K562 (cell line): Measurements from ENCODE around the gene MFAP2. TPM values are rescaled to one million over a fixed set of nuclear protein-coding genes. Genes with fewer than 3 reads are reported as not detected.
A peak's percentile ranks its signal among the peaks of the same experiment; 100 is the strongest.

Source experiments
- ATAC-seq: fragments of 200-7000 bp; cut with Tn5 transposase; 3 replicates; pipeline ENCODE4 v1.9.1; 2020; ENCODE audit warnings: moderate library complexity
- BruUV-seq: library from RNA; stranded (reverse); fragments of 400-500 nt; replicated peaks from 2 replicates; lab custom pipeline; 2021; lab: Mats Ljungman, UMichigan
- CTCF ChIA-PET: fragments of 300-600 bp; formaldehyde crosslinking; extraction: SDS; loops from one replicate; lab custom pipeline; 2021; ENCODE audit warnings: low intra/inter-chr PET ratio; lab: Yijun Ruan, JAX
- POLR2A ChIA-PET: fragments of 300-600, 350-650 bp; sonication (Branson Sonifier 250); formaldehyde crosslinking; extraction: SDS; loops from one replicate; lab custom pipeline; 2021; ENCODE audit warnings: antibody characterized with exemption, inconsistent platforms; lab: Yijun Ruan, JAX
- DNase-seq, 4 experiments: peaks; one replicate each; pipeline versions ENCODE4 v3.0.0 to v3.0.0-alpha.2; 2011 to 2018; ENCODE audit warnings: low spot score in 3 of 4, mixed read lengths in 3 of 4; ENCODE audit errors: extremely low read depth in 1 of 4
- FAIRE-seq: peaks from 2 replicates; lab custom pipeline; 2011; peaks lifted over from hg19 to GRCh38; lab: Jason Lieb, UNC
- H2AFZ ChIP-seq: 2 replicates; pipeline ENCODE4 v1.6.0; 2011; ENCODE audit warnings: low read depth, low read length, control low read depth, inconsistent platforms
- H3K27ac ChIP-seq: fragments of 200-600 bp; 3 replicates; pipeline ENCODE4 v1.8.0; 2011; ENCODE audit warnings: low read depth, mild to moderate bottlenecking, control low read depth, inconsistent platforms, low read length, moderate library complexity, mixed read lengths; ENCODE audit errors: extremely low read depth
- H3K27me3 ChIP-seq, 2 experiments: fragments of 300-600 bp in 1 of 2; 2 replicates in 1 of 2; 3 replicates in 1 of 2; pipeline versions ENCODE4 v1.6.0 to v1.8.0; 2011; ENCODE audit warnings: inconsistent platforms in 2 of 2, low read length in 2 of 2, mild to moderate bottlenecking in 1 of 2, mixed read lengths in 1 of 2, moderate library complexity in 1 of 2; ENCODE audit not compliant: control insufficient read depth in 2 of 2, insufficient read depth in 2 of 2
- H3K36me3 ChIP-seq: fragments of 300-600 bp; 3 replicates; pipeline ENCODE4 v1.8.0; 2011; ENCODE audit warnings: mild to moderate bottlenecking, low read length, inconsistent platforms; ENCODE audit not compliant: control insufficient read depth, insufficient read depth
- H3K4me1 ChIP-seq, 2 experiments: fragments of 200-600 bp in 1 of 2; replicated peaks in 1 of 2; 2 replicates in 1 of 2; 3 replicates in 1 of 2; pipeline versions ENCODE4 v1.5.1 to v1.8.0; 2011; ENCODE audit warnings: inconsistent platforms in 2 of 2, low read length in 2 of 2, mild to moderate bottlenecking in 1 of 2, mixed read lengths in 1 of 2, moderate library complexity in 1 of 2; ENCODE audit not compliant: control insufficient read depth in 2 of 2, insufficient read depth in 2 of 2
- H3K4me2 ChIP-seq: 2 replicates; pipeline ENCODE4 v1.6.1; 2011; ENCODE audit warnings: low read length, control low read depth, inconsistent platforms, mixed read lengths; ENCODE audit not compliant: insufficient read depth
- H3K4me3 ChIP-seq: fragments of 200-600 bp; sonication (generic), shearing (Covaris generic); 2 replicates; pipeline ENCODE4 v1.5.1; 2016; ENCODE audit warnings: control low read depth, inconsistent platforms
- H3K79me2 ChIP-seq: fragments of 200-600 bp; 3 replicates; pipeline ENCODE4 v1.8.0; 2011; ENCODE audit warnings: low read length, inconsistent platforms; ENCODE audit not compliant: control insufficient read depth, insufficient read depth
- H3K9ac ChIP-seq, 2 experiments: 2 replicates each; pipeline versions ENCODE4 v1.6.0 to v1.6.1; 2011; ENCODE audit warnings: low read depth in 2 of 2, low read length in 2 of 2, control low read depth in 1 of 2, inconsistent platforms in 1 of 2, mild to moderate bottlenecking in 1 of 2, mixed read lengths in 1 of 2; ENCODE audit not compliant: insufficient read depth in 1 of 2
- H3K9me1 ChIP-seq: one replicate; pipeline ENCODE4 v1.6.0; 2011; ENCODE audit warnings: inconsistent platforms, mild to moderate bottlenecking, low read length, moderate library complexity; ENCODE audit not compliant: control insufficient read depth, insufficient read depth
- H3K9me3 ChIP-seq: replicated peaks from 2 replicates; pipeline ENCODE4 v1.5.1; 2011; ENCODE audit warnings: low read depth, low read length, inconsistent platforms; ENCODE audit not compliant: control insufficient read depth, insufficient read depth
- H4K20me1 ChIP-seq: replicated peaks from 2 replicates; pipeline ENCODE4 v1.6.1; 2011; ENCODE audit warnings: low read length, inconsistent platforms, mixed read lengths; ENCODE audit not compliant: control insufficient read depth, insufficient read depth
- BCOR ChIP-seq: fragments of 450-650 bp; IDR thresholded peaks from 2 replicates; pipeline ENCODE4 v1.6.1; 2016
- FOXM1 ChIP-seq, 2 experiments: fragments of 450-650 bp in 1 of 2; sonication (generic) in 1 of 2; formaldehyde crosslinking in 1 of 2; IDR thresholded peaks; 2 replicates each; pipeline versions ENCODE4 v1.6.1 to v1.9.0; 2017 to 2022; ENCODE audit warnings: low read depth in 2 of 2, mild to moderate bottlenecking in 2 of 2, missing genetic modification reagents in 1 of 2, moderate library complexity in 1 of 2
- OTX1 ChIP-seq: fragments of 450-650 bp; formaldehyde crosslinking; IDR thresholded peaks from 2 replicates; pipeline ENCODE4 v1.4.0; 2022; ENCODE audit warnings: mild to moderate bottlenecking
- RBBP5 ChIP-seq: fragments of 200-600 bp; sonication (generic); IDR thresholded peaks from 2 replicates; pipeline ENCODE4 v1.6.1; 2012; ENCODE audit warnings: borderline replicate concordance, mild to moderate bottlenecking, low read length, control low read depth, inconsistent platforms; ENCODE audit not compliant: insufficient read depth, poor library complexity, severe bottlenecking
- SIN3B ChIP-seq: fragments of 450-650 bp; IDR thresholded peaks from 2 replicates; pipeline ENCODE4 v1.6.1; 2017; ENCODE audit warnings: low read depth, mild to moderate bottlenecking, moderate library complexity
- ZBTB33 ChIP-seq: sonication (generic); formaldehyde crosslinking; IDR thresholded peaks from 2 replicates; pipeline ENCODE4 v1.8.1; 2023; ENCODE audit warnings: mild to moderate bottlenecking, missing genetic modification reagents
- ZBTB7A ChIP-seq: IDR thresholded peaks from 2 replicates; pipeline ENCODE4 v1.6.1; 2011; ENCODE audit warnings: low read depth, mild to moderate bottlenecking, low read length, moderate library complexity, borderline replicate concordance; ENCODE audit not compliant: control insufficient read depth
- ZFP36 ChIP-seq: fragments of 150-350 bp; IDR thresholded peaks from 2 replicates; pipeline ENCODE4 v1.6.1; 2018; ENCODE audit warnings: low read length, low read depth; ENCODE audit not compliant: partially characterized antibody
- WGBS: fragments of 100-300 bp; shearing (Covaris generic); methylation state at CpG from one replicate; pipeline ENCODE4 v1.1.6; 2016; ENCODE audit warnings: low coverage, mixed read lengths; ENCODE audit not compliant: insufficient coverage; ENCODE audit errors: missing lambda C conversion rate; 5-methylcytosine and 5-hydroxymethylcytosine counted together
- in situ Hi-C: fragments of 300-500 bp; cut with MboI; formaldehyde crosslinking; loops from 4 replicates; pipeline ENCODE4 v1.15.0; 2018; ENCODE audit warnings: inconsistent platforms, mixed read lengths
- intact Hi-C: fragments of 100-400 bp; cut with micrococcal nuclease; formaldehyde crosslinking; loops from 2 replicates; pipeline ENCODE4 v1.14.2; 2022
- polyA plus RNA-seq, 8 experiments: library from polyadenylated mRNA; depleted of rRNA in 4 of 8; stranded (reverse) in 5 of 8; unstranded in 3 of 8; fragments of >200 nt; fragmentation: Nextera tagmentation in 2 of 8; fragmentation: Illumina TruSeq in 1 of 8; extraction: Ambion mirVana in 2 of 8; extraction: Trizol in 1 of 8; gene quantifications; 2 replicates each; pipeline versions ENCODE4 v1.2.1 to v1.2.3, GENCODE V29; 2011 to 2014; ENCODE audit warnings: inconsistent platforms in 1 of 8, missing spikeins in 1 of 8
- total RNA-seq, 7 experiments: library from RNA; depleted of rRNA in 6 of 7; stranded (reverse); fragments of >200 nt in 6 of 7; fragmentation: Illumina TruSeq in 2 of 7; extraction: Trizol in 2 of 7; gene quantifications; 2 replicates each; pipeline versions ENCODE4 v1.2.1 to v1.2.3, GENCODE V29; 2011 to 2021; ENCODE audit warnings: low replicate concordance in 1 of 7
- TF ChIP-seq, protein P1 (sequence below): fragments of 250-450 bp; sonication (Bioruptor Pico); IDR thresholded peaks from 2 replicates; pipeline ENCODE4 v1.8.0; 2022; ENCODE audit warnings: inconsistent platforms, mild to moderate bottlenecking, moderate library complexity, borderline replicate concordance
- TF ChIP-seq, protein P2 (sequence below): sonication (generic); formaldehyde crosslinking; IDR thresholded peaks from 2 replicates; pipeline ENCODE4 v1.8.0; 2022; ENCODE audit warnings: missing genetic modification reagents, mild to moderate bottlenecking, borderline replicate concordance
- TF ChIP-seq, protein P3 (sequence below): sonication (generic); formaldehyde crosslinking; IDR thresholded peaks from 2 replicates; pipeline ENCODE4 v1.8.0; 2022; ENCODE audit warnings: missing genetic modification reagents, mild to moderate bottlenecking, moderate library complexity, borderline replicate concordance

MFAP2 gene
- total and polyA plus RNA-seq, 9 of the 15 experiments (the other 6 are each of a cell fraction or from before 2014, with no cell fraction given) = not detected

DNA sequence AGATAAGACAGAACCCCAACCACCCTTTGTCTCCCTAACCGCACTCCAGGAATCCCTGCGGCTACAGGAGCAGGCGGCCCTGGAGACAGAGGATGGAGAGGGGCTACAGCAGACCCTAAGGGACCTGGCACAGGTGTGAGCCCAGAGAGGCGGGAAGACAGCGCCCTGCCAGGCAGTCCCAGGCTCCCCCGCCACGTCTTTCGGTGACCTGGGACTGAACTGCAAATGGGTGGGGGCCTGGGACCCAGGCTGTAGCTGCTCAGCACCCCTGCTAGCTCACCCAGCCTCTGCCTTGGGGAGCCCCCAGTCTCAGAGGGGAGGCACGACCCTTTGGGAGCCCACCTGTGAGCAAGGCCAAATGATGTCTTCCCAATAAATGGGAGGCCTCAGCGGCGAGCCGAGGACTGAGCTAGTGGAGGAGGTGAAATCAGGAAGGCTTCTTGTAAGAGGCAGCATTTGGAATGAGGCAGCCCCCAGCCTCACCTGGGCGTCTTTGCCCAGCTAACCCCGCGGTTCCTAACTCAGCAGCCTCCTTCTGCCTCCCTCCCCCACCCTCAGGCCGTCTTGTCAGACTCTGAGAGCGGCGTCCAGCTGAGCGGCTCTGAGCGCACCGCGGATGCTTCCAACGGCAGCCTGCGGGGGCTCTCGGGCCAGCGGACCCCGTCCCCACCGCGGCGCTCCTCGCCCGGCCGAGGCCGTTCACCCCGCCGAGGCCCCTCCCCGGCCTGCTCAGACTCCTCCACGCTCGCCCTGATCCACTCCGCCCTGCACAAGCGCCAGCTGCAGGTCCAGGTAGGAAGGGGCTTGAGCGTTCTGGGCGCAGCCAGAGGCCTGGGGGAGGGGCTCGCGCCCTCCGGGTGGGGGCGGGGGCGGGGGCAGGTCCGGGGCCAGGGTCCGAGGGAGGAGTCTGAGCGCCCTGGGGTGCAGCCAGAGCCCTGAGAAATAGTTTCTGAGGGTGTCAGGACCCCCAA is 41.8 kb downstream of the MFAP2 start:
- Histone ChIP-seq H3K4me3 (no peak overlapping the region), H3K4me2 (no peak overlapping the region), H3K4me1 (peaks cover 0 to 24% of the 10 kb centered on the region in 2 experiments; a peak in 2 of 5 replicates), H2AFZ (no peak overlapping the region), H3K9ac (peak overlapping the region in 1 of 2 experiments; percentile 14; a peak in 2 of 4 replicates), H3K36me3 (no peaks in the 10 kb centered on the region), H4K20me1 (no peaks in the 10 kb centered on the region), H3K27me3 (no peaks in the 10 kb centered on the region), H3K79me2 (no peaks in the 10 kb centered on the region), H3K27ac (no peak overlapping the region), H3K9me3 (no peaks in the 10 kb centered on the region), H3K9me1 (no peaks in the 10 kb centered on the region)
- no TSS peak for BruUV-seq
- in situ Hi-C loops = no loop called here
- intact Hi-C loops = no loop called here
- ATAC-seq (peak; percentile 67), FAIRE-seq (no peak), DNase-seq (peak in 1 of 4 experiments; percentile 30)
- TF ChIP-seq RBBP5 (no peak), ZBTB33 (CRISPR knock-in tag) (peak; percentile 76), SIN3B (no peak), FOXM1 (IDR thresholded peaks at IDR 0.05; ENCODE audit: low read depth) (no peak), FOXM1 (CRISPR knock-in tag; IDR thresholded peaks at IDR 0.05; ENCODE audit: low read depth) (no peak), OTX1 (CRISPR knock-in tag) (no peak), BCOR (peak; percentile 22; the same call in 1 of the 2 replicates), ZFP36 (peak; percentile 94), ZBTB7A (peak; percentile 39; the same call in 1 of the 2 replicates)
- TF ChIP-seq, protein P1, sequence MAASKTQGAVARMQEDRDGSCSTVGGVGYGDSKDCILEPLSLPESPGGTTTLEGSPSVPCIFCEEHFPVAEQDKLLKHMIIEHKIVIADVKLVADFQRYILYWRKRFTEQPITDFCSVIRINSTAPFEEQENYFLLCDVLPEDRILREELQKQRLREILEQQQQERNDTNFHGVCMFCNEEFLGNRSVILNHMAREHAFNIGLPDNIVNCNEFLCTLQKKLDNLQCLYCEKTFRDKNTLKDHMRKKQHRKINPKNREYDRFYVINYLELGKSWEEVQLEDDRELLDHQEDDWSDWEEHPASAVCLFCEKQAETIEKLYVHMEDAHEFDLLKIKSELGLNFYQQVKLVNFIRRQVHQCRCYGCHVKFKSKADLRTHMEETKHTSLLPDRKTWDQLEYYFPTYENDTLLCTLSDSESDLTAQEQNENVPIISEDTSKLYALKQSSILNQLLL = no peak
- TF ChIP-seq, protein P2, sequence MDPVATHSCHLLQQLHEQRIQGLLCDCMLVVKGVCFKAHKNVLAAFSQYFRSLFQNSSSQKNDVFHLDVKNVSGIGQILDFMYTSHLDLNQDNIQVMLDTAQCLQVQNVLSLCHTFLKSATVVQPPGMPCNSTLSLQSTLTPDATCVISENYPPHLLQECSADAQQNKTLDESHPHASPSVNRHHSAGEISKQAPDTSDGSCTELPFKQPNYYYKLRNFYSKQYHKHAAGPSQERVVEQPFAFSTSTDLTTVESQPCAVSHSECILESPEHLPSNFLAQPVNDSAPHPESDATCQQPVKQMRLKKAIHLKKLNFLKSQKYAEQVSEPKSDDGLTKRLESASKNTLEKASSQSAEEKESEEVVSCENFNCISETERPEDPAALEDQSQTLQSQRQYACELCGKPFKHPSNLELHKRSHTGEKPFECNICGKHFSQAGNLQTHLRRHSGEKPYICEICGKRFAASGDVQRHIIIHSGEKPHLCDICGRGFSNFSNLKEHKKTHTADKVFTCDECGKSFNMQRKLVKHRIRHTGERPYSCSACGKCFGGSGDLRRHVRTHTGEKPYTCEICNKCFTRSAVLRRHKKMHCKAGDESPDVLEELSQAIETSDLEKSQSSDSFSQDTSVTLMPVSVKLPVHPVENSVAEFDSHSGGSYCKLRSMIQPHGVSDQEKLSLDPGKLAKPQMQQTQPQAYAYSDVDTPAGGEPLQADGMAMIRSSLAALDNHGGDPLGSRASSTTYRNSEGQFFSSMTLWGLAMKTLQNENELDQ (CRISPR knock-in tag) = no peak
- TF ChIP-seq, protein P3, sequence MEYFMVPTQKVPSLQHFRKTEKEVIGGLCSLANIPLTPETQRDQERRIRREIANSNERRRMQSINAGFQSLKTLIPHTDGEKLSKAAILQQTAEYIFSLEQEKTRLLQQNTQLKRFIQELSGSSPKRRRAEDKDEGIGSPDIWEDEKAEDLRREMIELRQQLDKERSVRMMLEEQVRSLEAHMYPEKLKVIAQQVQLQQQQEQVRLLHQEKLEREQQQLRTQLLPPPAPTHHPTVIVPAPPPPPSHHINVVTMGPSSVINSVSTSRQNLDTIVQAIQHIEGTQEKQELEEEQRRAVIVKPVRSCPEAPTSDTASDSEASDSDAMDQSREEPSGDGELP (CRISPR knock-in tag) = 0 out of 2 replicates have a peak, but pooled peaks have one; percentile 18
- CTCF ChIA-PET = no interaction called here
- 41% methylated on average over 44 of the region's 51 CpGs for WGBS
- POLR2A ChIA-PET = interaction anchor here (0.7 to 1.4 kb wide), 4 partner anchors 8 to 825 kb away, joined by 3 to 4 read pairs (median 4); no protein-coding TSS in a partner anchor
